T1000 (cell line): ENCODE results near the gene PACSIN2.
"Not testable (repeated sequence)": the region's sequence is repeated elsewhere in the genome, so short reads cannot be mapped to it uniquely, and the experiment has no call there.

Source experiments
- DNase-seq: peaks from one replicate; lab custom pipeline; 2025; ENCODE audit warnings: mixed read lengths; lab: John Stamatoyannopoulos, UW

Gene PACSIN2

GRCh38 chr22:42926768-42927167 lies 88.2 kb downstream of the PACSIN2 start:
- no peak for DNase-seq

- no peak for DNase-seq
Measured at GRCh38 chr22:42926104-42926503, 88.8 kb downstream of the PACSIN2 start.

GRCh38 chr22:42925598-42925997 lies 89.4 kb downstream of the PACSIN2 start:
- DNase-seq: no peak

GRCh38 chr22:42925031-42925430 lies 89.9 kb downstream of the PACSIN2 start:
- DNase-seq: not testable (repeated sequence)

DNA sequence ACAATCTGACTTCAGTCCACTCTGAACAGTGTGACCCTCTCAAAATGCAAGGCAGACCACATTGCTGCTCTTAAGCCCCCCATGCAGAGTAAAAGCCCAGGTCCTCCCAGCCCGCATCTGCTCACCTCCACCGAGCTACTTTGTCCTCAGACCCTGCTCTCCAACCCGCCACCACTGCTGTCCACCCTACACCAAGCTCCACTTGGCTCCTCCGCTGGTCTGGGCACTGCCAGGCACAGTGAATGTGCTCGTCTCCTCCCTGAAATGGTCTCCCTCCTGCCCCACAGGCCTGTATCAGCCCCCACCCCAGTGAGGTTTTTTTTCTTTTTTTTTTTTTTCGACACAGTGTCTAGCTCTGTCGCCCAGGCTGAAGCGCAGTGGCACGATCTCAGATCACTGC lies 90.5 kb downstream of the PACSIN2 start:
- DNase-seq: no peak

DNA sequence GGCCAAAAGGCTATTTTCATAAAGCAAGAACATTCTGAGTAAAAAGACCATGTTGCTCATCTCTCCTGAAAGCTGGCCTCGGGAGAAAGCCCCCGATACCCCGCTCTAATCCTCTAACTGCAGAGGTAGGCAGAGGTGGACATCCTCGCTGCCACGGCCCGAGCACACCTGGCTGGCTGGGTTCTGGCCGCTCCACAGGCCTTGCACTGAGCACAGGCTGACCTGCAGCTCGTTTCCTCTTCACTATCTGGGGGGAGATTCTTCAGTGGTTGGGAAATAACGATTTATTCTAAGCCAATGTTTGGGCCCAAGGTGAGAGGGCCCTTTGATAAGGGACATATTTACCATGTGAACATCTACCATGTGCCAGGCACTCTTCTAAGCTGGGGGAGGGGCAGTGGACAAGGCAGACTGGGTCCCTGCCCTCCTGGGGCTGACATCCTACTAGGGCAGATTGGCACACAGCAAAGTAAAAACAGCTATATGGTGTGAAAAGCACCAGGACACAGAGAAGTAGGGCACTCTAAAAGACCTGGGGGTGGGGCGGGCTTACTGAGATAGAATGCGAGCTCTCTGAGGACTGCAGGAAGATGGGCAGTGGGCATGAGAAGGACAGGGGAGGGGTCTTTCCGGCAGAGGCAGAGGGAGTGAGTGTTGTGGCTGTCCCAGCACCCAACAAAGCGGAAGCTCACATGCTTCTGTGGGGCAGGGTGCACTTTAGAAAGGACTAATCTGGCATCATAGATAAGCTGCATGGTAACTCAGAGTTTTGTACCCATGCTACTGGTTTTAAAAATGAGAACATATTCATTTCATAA lies 92.4 kb downstream of the PACSIN2 start:
- DNase-seq: no peak

- DNase-seq: no peak
Measured at GRCh38 chr22:42920101-42920820, 94.7 kb downstream of the PACSIN2 start.

GRCh38 chr22:42919199-42919598 lies 95.8 kb downstream of the PACSIN2 start:
- no peak for DNase-seq

DNA sequence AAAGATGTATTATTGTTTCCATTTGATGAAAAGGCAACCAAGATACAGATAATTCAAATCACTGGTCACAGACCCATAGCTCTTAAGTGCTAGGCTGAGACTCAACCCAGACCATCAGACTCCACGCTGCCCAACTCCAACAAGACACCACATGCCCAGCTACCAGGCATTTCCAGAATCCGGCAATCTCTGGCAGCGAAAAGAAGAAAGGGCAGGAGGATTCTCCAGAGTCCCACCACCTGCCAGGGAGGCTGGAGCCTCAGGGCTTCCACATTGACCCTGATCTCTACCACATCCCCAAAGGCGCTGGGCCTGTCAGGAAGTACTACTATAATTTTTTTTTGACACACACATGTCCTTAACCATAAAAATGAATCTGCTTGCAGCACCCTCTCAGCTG lies 96.4 kb downstream of the PACSIN2 start:
- DNase-seq: no peak

- not testable (repeated sequence) for DNase-seq
Measured at GRCh38 chr22:42917358-42917757, 97.6 kb downstream of the PACSIN2 start.

DNA sequence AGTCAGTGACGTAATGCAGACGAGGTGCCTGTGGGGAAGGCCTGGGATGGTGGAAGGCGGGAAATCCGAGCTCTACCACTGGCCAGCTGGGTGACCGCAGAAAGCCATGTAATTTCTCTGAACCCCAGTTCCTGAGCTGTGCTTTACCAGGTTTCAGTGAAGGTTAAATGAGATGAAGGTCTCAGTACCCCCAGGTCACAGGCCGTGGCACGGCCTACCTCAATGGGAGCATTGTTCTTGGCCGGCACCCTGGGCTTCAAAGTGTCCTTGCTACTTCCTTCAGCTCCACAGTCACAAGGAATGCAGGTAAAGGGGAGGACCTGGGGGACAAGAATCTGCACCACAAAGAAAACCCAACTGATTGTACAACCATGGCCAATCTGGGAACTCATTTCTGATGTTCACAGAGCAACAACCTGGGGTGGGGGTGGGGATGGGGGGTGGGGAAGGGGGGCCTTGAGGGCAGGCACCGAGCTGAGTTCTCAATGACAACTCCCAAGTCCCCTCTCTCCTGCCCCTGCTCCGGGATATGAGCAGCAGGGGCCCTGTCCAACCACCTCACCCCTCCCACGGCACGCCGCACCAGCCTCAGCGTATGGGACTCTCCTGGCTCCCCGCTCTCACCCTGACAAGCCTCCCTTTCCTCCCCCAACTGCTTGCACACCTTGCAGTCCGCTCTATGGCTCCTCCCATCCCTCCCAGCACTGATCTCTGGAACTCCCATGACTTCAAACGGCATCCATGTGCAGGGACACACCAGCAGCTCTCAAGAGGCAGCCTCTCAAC lies 98.8 kb downstream of the PACSIN2 start:
- no peak for DNase-seq

DNA sequence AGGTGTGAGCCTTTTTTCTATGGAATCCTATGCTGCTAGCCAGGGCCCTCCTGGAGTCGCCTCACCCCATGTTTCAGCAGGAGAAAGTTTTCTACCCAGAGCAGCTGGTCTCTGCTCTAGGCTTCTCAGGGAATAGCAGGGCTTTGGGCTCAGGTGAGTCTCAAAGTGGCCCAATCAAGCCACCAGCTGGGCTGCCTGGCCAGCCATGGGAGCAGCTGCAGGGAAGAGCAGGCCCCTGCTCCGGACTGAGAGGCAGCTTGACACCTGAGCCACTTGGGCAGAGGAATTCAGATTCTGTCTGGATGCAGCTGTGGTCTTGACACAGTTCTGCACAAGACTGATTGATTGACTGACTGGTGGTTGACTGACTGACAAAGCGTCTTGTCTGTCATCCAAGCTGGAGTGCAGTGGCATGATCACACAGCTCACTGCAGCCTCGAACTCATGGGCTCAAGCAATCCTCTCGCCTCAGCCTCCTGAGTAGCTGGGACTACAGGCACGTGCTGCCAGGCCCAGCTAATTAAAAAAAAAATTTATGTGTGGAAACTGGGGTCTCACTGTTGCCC lies 100.4 kb downstream of the PACSIN2 start:
- DNase-seq: no peak

GRCh38 chr22:42913874-42914510 lies 101.0 kb downstream of the PACSIN2 start:
- DNase-seq: no peak

DNA sequence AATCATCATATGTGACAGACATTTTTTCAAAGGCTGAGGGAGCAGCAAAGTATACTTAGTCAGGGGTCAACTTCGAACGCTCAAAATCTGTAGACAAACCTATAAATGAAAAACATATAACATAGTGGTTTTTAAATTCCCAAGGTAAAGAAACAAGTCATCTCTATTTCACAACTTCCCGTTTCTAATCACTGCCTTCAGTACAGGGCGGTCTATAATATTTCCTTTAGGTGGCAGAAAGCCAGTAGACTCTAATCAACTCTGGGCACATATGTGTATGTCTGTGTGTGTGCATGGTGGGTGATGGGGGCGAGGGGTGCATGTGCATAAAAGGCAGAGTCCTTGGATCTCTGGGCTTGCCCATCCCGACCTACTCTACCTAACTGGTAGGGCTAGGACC lies 102.9 kb downstream of the PACSIN2 start:
- no peak for DNase-seq

DNA sequence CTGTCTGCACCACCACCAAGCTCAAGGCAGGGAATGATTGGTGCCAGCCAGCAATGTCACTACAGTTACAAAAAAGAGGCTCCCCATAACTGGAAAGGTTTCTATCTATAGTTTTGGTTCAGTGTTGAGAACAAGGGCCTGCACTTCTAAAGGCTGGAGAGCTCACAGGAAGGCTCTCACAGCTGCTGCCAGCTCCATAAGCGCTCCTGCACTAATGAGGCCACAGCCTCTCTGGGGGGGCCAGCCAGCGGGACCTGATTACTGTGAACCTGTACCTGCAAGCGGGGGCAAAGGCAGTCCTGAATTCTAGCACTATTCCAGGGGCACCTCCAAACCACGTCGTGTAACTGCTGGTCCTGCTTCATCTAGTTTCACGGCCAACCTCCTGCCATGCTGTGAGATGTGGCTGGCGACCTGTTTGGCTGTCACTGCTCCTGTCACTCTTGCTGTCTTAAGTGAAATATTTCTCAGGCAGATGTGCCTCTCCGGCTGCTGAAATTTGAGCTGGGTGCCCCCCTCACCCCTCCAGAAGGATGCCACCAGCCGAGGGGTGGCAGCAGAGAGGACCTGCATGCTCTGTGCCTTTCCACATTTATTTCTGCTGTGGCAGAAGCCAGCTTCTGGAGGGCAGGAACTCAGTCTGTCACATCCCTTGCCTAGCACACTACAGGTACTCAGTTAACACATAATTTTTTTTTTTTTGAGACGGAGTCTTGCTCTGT lies 104.6 kb downstream of the PACSIN2 start:
- DNase-seq: no peak

DNA sequence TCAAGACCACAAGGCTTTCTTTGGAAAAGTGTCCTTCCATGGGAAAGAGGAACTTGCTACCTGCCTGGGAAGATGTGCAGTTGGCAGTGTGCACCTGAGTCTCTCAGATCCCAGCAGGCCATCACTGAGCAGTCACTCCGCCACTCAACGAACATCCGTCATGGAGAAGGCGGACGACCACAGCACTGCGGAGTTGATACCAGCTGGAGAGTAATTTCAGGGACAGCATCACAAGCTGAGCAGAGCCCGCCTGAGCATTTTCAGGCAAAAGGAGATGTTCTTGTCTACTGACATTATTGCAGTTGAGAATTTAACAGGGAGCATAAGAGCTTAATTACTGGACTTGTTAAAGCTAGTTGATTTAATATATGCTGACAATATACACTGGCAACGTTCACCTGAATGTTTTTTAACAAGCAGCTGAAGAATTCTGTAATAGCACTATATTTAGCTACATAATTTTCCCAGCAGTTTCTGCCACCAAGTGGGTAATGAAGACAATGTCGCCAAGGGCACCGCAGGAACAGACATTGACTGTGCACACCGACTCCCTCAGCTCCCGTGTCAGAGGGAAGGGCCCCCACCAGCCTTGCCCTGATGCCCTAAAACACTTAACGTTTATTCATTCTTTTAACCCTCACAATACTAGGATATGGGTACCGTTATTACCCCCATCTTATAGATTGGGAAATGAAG lies 105.4 kb downstream of the PACSIN2 start:
- no peak for DNase-seq

GRCh38 chr22:42908374-42908746 lies 106.6 kb downstream of the PACSIN2 start:
- DNase-seq: no peak

- no peak for DNase-seq
Measured at GRCh38 chr22:42907404-42908373, 107.3 kb downstream of the PACSIN2 start.

DNA sequence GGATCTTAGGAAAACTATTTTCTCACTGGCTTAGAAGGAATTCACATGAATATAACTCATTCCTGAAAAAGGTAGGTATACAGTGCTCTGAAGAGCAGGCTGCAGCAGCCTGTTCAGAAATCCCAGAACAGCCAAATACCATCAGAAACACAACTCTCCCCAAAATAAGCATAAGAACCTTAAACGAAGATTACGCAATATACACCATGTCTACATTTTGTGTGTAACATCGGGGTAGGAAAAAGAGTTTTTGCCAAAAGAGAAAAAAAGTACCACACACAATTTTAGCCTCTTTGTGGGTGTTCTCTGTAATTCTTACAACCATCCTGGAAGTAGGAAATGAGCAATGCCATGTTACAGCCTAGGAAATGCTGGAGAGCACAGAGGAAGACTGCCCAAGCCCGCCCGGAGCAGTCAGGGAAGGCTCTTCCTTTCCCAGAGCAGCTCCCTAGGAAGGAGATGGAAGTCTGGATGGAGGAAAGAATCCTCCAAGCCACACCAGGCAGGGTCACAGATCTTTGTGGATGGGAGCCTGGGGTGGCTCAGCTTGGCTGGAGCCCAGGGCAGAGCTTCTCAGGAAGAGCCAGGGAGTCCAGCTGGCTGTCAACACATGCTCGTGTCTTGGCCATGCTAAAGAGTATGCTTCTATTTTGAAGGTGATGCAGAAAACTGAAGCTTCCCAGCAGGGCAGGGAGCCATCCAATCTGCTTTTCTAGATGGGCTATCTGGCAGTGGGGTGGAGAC lies 108.2 kb downstream of the PACSIN2 start:
- DNase-seq: no peak
